NCI-H1092 treated with DMSO at 0.1 percent for 48 hours (cell line): ENCODE results near the gene FSHR.

ENCODE experiments used
- DNase-seq: peaks from one replicate; lab custom pipeline; 2025; lab: John Stamatoyannopoulos, UW

The FSHR gene

GRCh38 chr2:48954311-48954710 lies 200.0 kb downstream of the FSHR start:
- no peak for DNase-seq

GRCh38 chr2:48952614-48953013 lies 201.7 kb downstream of the FSHR start:
- DNase-seq: no peak

GRCh38 chr2:48952143-48952542 lies 202.2 kb downstream of the FSHR start:
- DNase-seq: no peak

GRCh38 chr2:48948400-48949125 lies 205.8 kb downstream of the FSHR start:
- DNase-seq: no peak

GRCh38 chr2:48946449-48947048 lies 207.8 kb downstream of the FSHR start:
- peak; percentile 69 for DNase-seq

- no peak for DNase-seq
These were observed 209.4 kb downstream of the FSHR start for GRCh38 chr2:48944956-48945355.

- DNase-seq: no peak
These were observed 210.9 kb downstream of the FSHR start for GRCh38 chr2:48943436-48943835.

GRCh38 chr2:48941908-48942307 lies 212.4 kb downstream of the FSHR start:
- no peak for DNase-seq

GRCh38 chr2:48941456-48941855 lies 212.9 kb downstream of the FSHR start:
- no peak for DNase-seq

- peak; percentile 61 for DNase-seq
These were observed 213.7 kb downstream of the FSHR start for GRCh38 chr2:48940606-48941005.

GRCh38 chr2:48939232-48939631 lies 215.1 kb downstream of the FSHR start:
- no peak for DNase-seq

- no peak for DNase-seq
These were observed 216.1 kb downstream of the FSHR start for GRCh38 chr2:48938231-48938630.

- no peak for DNase-seq
These were observed 219.5 kb downstream of the FSHR start for GRCh38 chr2:48934807-48935206.

- no peak for DNase-seq
These were observed 220.4 kb downstream of the FSHR start for GRCh38 chr2:48933828-48934497.

GRCh38 chr2:48932667-48933066 lies 221.6 kb downstream of the FSHR start:
- DNase-seq: no peak

- DNase-seq: no peak
These were observed 224.6 kb downstream of the FSHR start for GRCh38 chr2:48929571-48930301.

- DNase-seq: no peak
These were observed 227.0 kb downstream of the FSHR start for GRCh38 chr2:48927355-48927754.

- DNase-seq: no peak
These were observed 238.4 kb downstream of the FSHR start for GRCh38 chr2:48915884-48916283.

GRCh38 chr2:48915227-48915626 lies 239.1 kb downstream of the FSHR start:
- DNase-seq: no peak

GRCh38 chr2:48914477-48915089 lies 239.7 kb downstream of the FSHR start:
- DNase-seq: no peak
